GM12864 (cell line): ENCODE measurements around the gene MAFG.
A peak's percentile ranks its signal among the peaks of the same experiment; 100 is the strongest.
"Not testable (repeated sequence)": the region's sequence is repeated elsewhere in the genome, so short reads cannot be mapped to it uniquely, and the experiment has no call there.

ENCODE experiments used
- DNase-seq: peaks from one replicate; pipeline ENCODE4 v3.0.0-alpha.2; 2011; ENCODE audit warnings: low read depth
- H3K4me3 ChIP-seq: 2 replicates; pipeline ENCODE4 v1.5.1; 2011; ENCODE audit warnings: mild to moderate bottlenecking, low read depth, low read length, control low read depth
- CTCF ChIP-seq: IDR thresholded peaks from 2 replicates; pipeline ENCODE4 v1.5.1; 2011; ENCODE audit warnings: low read depth, mild to moderate bottlenecking, moderate library complexity, low read length, control low read depth, inconsistent platforms; ENCODE audit errors: missing control alignments

The MAFG gene

GRCh38 chr17:81920612-81921536 is 6.7 kb downstream of the MAFG start:
- DNase-seq, result no peak
- H3K4me3 ChIP-seq, result no peak overlapping the region
- no peak for TF ChIP-seq CTCF

GRCh38 chr17:81918832-81919545 is 8.5 kb downstream of the MAFG start:
- no peak for TF ChIP-seq CTCF
- no peak for DNase-seq
- H3K4me3 ChIP-seq, result no peak overlapping the region

GRCh38 chr17:81918333-81918669 is 9.2 kb downstream of the MAFG start:
- DNase-seq, H3K4me3 ChIP-seq: not testable (repeated sequence)

GRCh38 chr17:81917565-81918332 is 9.8 kb downstream of the MAFG start, which contains the start of gene SIRT7:
Gene SIRT7, minus strand, starts transcription at chr17:81918176. Its CDS starts 45 bp downstream, at chr17:81918131.
- TF ChIP-seq CTCF, result no peak
- DNase-seq, result no peak
- peak within 1 kb of the TSS; percentile 76 for H3K4me3 ChIP-seq

GRCh38 chr17:81916234-81917001 is 11.1 kb downstream of the MAFG start:
- no peak for TF ChIP-seq CTCF
- peak overlapping the region; percentile 76 for H3K4me3 ChIP-seq
- no peak for DNase-seq

- no peak for TF ChIP-seq CTCF
- no peak for DNase-seq
- no peak overlapping the region for H3K4me3 ChIP-seq
These were observed 12.2 kb downstream of the MAFG start for GRCh38 chr17:81915331-81915730.
